ACC112 (cell line): ENCODE measurements around the gene FAM53B.

Source experiments
- H2AFZ ChIP-seq: fragments of 200-600 bp; sonication (generic); one replicate; pipeline ENCODE4 v1.6.0; 2017; ENCODE audit warnings: antibody characterized with exemption, low read length; ENCODE audit not compliant: unreplicated experiment
- H3K27ac ChIP-seq: fragments of 200-600 bp; sonication (generic); 2 replicates; pipeline ENCODE4 v1.5.1; 2014; ENCODE audit warnings: low read depth, mild to moderate bottlenecking, antibody characterized with exemption, low read length, moderate library complexity
- H3K27me3 ChIP-seq: fragments of 200-600 bp; sonication (generic); 2 replicates; pipeline ENCODE4 v1.6.1; 2014; ENCODE audit warnings: mild to moderate bottlenecking, antibody characterized with exemption, low read length, moderate library complexity, mixed read lengths; ENCODE audit not compliant: insufficient read depth
- H3K36me3 ChIP-seq: fragments of 200-600 bp; sonication (generic); 2 replicates; pipeline ENCODE4 v1.6.1; 2016; ENCODE audit warnings: mild to moderate bottlenecking, antibody characterized with exemption, low read length, moderate library complexity, mixed read lengths; ENCODE audit not compliant: insufficient read depth
- H3K4me1 ChIP-seq: fragments of 200-600 bp; sonication (generic); one replicate; pipeline ENCODE4 v1.6.1; 2016; ENCODE audit warnings: low read length, mixed read lengths; ENCODE audit not compliant: insufficient read depth, unreplicated experiment, control insufficient read depth
- H3K4me3 ChIP-seq: fragments of 200-600 bp; sonication (generic); 2 replicates; pipeline ENCODE4 v1.5.1; 2014; ENCODE audit warnings: mild to moderate bottlenecking, low read depth, low read length
- H3K79me2 ChIP-seq: fragments of 200-600 bp; sonication (generic); one replicate; pipeline ENCODE4 v1.6.0; 2016; ENCODE audit warnings: low read length; ENCODE audit not compliant: control insufficient read depth, unreplicated experiment, insufficient read depth

Gene FAM53B

DNA sequence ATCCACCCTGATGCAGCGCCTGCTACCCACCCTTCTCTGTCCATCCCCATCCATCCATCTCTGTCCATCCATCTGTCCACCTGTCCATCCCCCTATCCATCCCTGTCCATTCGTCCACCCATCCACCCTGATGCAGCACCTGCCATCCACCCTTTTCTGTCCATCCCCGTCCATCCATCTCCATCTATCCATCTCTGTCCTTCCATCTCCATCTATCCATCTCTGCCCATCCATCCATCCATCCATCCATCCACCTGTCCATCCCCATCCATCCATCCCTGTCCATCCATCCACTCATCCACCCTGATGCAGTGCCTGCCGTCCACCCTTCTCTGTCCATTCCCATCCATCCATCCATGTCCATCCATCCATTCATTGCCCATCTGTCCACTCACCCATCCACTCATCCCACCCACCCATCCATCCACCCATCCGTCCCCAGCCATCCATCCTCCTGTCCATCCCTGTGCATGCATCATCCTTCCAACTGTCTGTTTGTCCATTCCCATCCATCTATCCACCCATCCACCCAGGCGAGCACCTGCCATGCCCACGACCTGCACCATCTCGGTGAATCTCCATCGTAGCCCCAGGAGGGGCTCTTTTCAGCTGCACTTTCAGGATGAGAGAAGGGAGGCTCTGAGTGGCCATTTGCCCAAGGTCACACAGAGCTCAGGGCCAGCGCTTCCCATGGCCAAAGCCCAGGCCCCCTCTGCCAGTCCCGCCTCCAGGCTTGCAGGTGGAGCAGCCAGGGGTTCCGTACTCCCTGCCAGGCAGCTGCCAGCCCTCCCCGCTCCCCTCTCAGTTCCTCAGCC lies 145.2 kb downstream of the FAM53B start:
- H3K4me3 ChIP-seq, result no peak overlapping the region
- H3K4me1 ChIP-seq, result no peaks in the 10 kb centered on the region
- H3K79me2 ChIP-seq, result no peaks in the 10 kb centered on the region
- H3K27me3 ChIP-seq, result no peaks in the 10 kb centered on the region
- no peak overlapping the region for H3K27ac ChIP-seq
- no peak overlapping the region for H2AFZ ChIP-seq
- no peaks in the 10 kb centered on the region for H3K36me3 ChIP-seq

DNA sequence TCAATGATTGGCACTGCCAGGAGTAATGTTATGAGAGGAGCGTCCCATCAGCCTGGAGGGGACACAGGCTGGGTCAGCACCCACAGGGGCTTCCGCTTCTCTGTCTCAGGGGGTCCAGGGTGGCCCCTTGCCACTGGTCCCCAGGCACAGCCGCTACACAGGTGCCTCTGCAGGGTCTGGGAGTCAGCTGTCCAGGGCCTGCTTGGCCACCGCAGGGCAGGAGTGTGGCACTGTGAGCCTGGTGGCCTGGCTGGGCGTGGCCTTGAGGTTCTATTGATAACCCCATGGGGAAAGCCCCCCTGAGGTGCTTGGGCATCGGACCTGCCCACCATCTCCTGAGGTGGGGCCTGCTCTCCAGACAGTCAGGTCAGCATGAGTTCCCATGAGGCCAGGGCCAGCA lies 146.0 kb downstream of the FAM53B start:
- Histone ChIP-seq H3K36me3 (no peaks in the 10 kb centered on the region), H3K4me3 (no peak overlapping the region), H3K4me1 (no peaks in the 10 kb centered on the region), H3K27me3 (no peaks in the 10 kb centered on the region), H2AFZ (no peak overlapping the region), H3K27ac (no peak overlapping the region), H3K79me2 (no peaks in the 10 kb centered on the region)

DNA sequence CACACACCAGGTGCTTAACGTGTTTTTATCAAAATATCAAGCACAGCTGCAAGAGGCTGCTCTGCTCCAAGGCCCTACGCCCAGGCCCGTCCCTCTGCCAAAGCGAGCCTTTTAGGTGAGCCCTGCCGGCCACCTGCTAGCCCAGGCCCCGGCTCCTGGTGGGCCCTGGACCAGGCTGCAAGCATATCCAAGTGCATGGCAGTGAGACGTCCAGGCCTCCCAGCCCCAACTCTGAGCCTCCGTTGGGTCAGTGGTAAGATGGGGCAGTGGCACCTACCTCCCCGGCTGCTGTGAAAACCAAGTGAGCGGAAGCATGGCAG lies 146.4 kb downstream of the FAM53B start:
- Histone ChIP-seq H3K4me1 (no peaks in the 10 kb centered on the region), H3K4me3 (no peak overlapping the region), H3K27me3 (no peaks in the 10 kb centered on the region), H3K79me2 (no peaks in the 10 kb centered on the region), H2AFZ (no peak overlapping the region), H3K36me3 (no peaks in the 10 kb centered on the region), H3K27ac (no peak overlapping the region)

DNA sequence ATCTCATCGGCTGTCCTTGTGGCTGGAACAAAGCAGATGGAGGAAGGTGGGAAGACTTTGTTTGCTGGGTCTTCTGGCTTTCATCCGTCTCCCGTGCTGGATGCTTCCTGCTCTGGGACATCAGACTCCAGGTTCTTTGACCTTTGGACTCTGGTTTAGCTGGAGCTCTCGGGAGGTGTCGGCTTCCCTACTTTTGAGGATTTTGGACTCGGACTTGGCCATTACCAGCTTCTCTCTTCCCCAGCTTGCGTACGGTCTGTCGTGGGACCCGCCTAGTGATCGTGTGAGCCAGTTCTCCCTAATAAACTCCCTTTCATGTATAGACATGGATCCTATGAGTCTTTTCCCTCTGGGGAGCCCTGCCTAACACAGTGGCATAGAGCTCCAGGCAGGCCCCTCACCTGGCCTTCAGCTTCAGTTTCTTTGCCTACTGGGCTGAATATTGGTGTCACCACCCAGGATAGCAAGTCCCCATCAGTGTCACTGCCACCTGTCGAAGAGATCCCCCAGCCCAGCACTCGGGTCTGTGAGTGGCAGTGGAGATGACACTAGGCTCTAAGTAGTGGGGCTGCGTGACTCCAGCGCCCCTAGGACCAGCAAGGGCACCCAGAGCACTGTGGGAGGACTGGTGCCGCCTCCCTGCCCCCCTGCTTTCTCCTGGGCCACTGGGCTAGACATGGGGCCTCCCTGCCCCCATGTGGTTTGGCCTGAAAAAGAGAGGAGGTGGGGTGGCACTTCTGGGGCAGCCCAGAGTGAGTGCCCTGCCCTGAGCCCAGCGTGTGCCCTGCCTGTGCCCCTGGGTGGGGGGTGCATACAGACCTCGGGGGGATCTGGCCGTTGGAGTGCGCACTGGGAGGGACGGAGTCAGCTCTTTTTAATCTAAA lies 147.0 kb downstream of the FAM53B start:
- no peaks in the 10 kb centered on the region for H3K4me1 ChIP-seq
- no peaks in the 10 kb centered on the region for H3K79me2 ChIP-seq
- no peaks in the 10 kb centered on the region for H3K27me3 ChIP-seq
- no peaks in the 10 kb centered on the region for H3K36me3 ChIP-seq
- H3K4me3 ChIP-seq, result no peak overlapping the region
- no peak overlapping the region for H3K27ac ChIP-seq
- H2AFZ ChIP-seq, result no peak overlapping the region

DNA sequence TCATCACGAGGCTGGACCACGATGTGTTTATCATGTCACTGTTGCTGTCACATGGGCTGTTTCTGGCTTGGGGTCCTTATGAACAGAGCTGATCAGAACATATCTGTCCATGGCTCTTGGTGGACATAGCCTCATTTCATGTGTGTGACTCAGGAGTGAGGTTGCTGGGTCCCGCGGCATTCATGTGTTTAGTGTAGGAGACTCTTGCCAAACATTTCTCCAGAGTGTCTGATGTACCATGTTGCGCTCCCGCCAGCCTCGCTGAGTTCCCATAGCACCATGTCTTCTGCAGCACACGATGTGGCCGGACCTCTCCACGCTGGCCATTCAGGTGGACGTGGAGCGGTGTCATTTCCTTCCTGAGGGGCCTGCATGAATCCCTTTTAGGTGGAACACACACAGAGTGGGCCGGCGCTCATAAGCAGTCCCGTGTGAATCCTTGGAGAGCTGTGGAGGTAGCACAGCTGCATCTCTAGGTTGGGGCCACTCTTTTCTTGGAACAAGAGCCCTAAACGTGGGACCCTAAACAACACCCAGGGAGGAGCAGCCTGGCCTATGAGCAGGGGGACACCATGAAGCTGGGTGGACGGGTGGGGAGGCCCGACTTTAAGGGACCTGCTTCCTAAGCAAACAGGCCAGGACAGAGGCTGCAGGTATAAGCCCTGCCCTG lies 147.9 kb downstream of the FAM53B start:
- H3K4me1 ChIP-seq, result no peaks in the 10 kb centered on the region
- H3K4me3 ChIP-seq, result no peak overlapping the region
- no peak overlapping the region for H2AFZ ChIP-seq
- no peaks in the 10 kb centered on the region for H3K36me3 ChIP-seq
- no peak overlapping the region for H3K27ac ChIP-seq
- H3K27me3 ChIP-seq, result no peaks in the 10 kb centered on the region
- no peaks in the 10 kb centered on the region for H3K79me2 ChIP-seq

DNA sequence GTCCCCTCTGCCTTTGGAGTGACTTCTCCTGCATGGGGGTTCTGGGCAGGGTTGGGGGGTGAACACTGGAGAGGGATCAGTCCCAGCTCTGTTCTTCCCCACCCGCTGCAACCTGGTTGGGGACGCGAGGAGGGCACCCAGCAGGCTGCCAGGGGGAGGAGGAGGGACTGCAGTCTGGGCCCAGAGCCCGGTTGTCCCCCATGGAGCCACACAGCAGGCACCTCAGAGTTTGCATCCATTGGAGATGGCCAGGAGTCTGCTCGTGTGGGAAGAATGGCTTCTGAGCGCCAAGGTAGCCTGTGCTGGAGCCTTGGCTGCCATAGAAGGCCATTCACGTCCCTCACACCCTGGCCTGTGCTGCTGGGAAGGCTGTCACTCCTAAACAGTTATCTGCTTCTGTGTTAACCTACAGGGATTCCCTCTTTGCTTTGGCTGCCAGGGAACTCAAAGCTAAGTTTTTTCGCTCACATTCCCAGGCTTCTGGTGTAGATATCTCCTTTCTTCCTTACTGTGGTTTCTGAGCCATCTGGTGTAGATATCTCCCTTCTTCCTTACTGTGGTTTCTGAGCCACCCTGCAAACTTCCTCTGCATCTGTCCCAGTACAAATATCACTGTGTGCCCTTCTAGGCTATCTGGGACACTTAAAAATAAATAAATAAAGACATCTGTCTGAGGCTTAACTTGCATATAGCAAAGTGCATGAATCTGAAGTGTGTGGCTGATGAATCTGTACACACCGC lies 148.9 kb downstream of the FAM53B start:
- H3K27ac ChIP-seq, result no peak overlapping the region
- H3K4me3 ChIP-seq, result no peak overlapping the region
- no peaks in the 10 kb centered on the region for H3K36me3 ChIP-seq
- no peaks in the 10 kb centered on the region for H3K27me3 ChIP-seq
- no peaks in the 10 kb centered on the region for H3K4me1 ChIP-seq
- H2AFZ ChIP-seq, result no peak overlapping the region
- H3K79me2 ChIP-seq, result no peaks in the 10 kb centered on the region

DNA sequence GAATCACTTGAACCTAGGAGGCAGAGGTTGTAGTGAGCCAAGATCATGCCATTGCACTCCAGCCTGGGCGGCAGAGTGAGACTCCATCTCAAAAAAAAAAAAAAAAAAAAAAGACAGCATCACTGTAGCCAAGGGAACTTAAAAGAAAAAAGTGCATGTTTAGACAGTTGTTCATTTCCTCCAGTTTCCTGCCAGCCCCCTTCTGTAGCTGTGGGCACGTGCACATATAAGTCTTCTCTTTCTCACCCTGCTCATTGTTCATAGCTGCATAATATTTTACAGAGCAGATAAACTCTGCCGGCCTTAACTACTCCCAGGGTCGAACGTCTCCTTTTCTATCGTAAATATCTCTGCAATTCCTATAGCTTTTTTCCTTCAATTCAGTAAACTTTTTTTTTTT lies 149.9 kb downstream of the FAM53B start:
- Histone ChIP-seq H2AFZ (no peak overlapping the region), H3K4me1 (no peaks in the 10 kb centered on the region)

DNA sequence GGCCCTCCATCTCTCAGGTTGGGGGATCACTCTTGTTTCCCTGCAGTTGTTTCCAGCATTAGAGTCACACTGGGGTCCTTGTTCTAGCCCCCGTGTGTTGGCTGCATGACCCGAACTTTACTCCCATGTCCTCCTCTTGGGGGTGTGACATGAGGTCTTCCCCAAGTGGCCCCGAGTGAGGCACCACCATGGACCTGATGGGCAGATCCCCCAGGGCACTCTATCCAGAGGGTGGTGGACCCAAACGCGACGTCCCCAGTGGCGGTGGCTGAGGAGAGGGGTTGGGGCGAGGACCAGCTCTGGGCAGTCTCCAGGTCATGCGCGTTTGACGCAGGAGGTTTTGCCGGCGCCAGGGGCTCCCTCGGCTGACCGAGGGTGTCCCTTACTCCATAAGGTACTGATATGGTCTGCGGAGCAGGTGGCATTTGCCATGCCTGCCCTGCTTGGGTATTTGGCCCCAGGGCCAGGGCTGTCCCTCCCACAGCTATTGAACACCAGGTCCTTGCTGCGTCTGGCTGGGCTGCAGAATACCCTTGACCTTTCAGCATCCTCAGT lies 150.7 kb downstream of the FAM53B start:
- Histone ChIP-seq H3K4me1 (no peaks in the 10 kb centered on the region), H3K27me3 (no peaks in the 10 kb centered on the region)

More for the DNA sequence above, 149.9 kb downstream of the FAM53B start:
- Histone ChIP-seq H3K36me3 (no peaks in the 10 kb centered on the region), H3K79me2 (no peaks in the 10 kb centered on the region), H3K4me3 (no peak overlapping the region), H3K27me3 (no peaks in the 10 kb centered on the region), H3K27ac (no peak overlapping the region)

DNA sequence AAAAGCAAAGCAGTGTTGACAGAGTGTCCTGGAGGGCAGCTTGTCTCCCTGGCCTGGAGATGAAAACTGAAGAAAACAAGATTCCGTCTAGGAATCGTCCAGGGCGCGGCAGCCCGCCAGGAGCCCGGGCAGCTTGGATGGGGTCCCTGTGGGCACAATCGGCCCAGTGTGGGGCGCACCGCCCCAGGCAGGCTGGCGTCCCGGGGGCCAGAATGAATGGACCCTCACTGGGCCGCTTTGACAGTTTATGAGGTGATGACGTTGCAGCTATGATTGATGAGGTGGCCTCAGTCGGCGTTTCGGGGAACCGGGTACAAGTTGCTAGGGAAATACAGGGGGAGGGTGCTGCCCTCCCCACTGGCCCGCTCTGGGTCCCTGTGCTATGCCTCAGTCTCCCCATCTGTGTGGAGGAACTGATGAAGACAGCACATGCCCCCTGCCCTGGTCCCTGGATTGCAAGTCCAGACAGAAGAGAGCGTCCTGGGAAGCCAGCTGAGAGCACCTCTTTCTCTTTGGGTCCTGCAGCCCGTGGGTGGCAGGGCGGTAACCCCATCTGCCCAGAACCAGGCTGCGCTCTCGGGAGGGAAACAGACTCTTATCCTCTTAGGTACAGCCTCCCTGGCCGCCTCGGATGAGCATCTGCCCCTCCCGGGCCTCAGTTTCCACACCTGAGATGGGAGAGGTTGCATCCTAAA lies 151.3 kb downstream of the FAM53B start:
- no peak overlapping the region for H3K4me3 ChIP-seq
- no peaks in the 10 kb centered on the region for H3K79me2 ChIP-seq
- no peaks in the 10 kb centered on the region for H3K27me3 ChIP-seq
- H3K4me1 ChIP-seq, result no peaks in the 10 kb centered on the region
- H2AFZ ChIP-seq, result no peak overlapping the region
- no peaks in the 10 kb centered on the region for H3K36me3 ChIP-seq
- H3K27ac ChIP-seq, result no peak overlapping the region

More for the DNA sequence above, 150.7 kb downstream of the FAM53B start:
- H3K79me2 ChIP-seq, result no peaks in the 10 kb centered on the region
- H3K4me3 ChIP-seq, result no peak overlapping the region
- H3K36me3 ChIP-seq, result no peaks in the 10 kb centered on the region
- no peak overlapping the region for H3K27ac ChIP-seq
- no peak overlapping the region for H2AFZ ChIP-seq
